MCF 10A (cell line): ENCODE measurements around the gene GNAL. TPM values are rescaled to one million over a fixed set of nuclear protein-coding genes. Genes with fewer than 3 reads are reported as not detected.

Source experiments
- BruUV-seq: library from RNA; stranded (reverse); fragments of 400-500 nt; replicated peaks from 2 replicates; lab custom pipeline; 2021; lab: Mats Ljungman, UMichigan
- CTCF ChIA-PET: fragments of 300-600 bp; sonication (Branson Sonifier 250); formaldehyde crosslinking; extraction: SDS; loops from one replicate; lab custom pipeline; 2021; ENCODE audit warnings: antibody characterized with exemption, inconsistent platforms; lab: Yijun Ruan, JAX
- POLR2A ChIA-PET: fragments of 300-600, 350-650 bp; sonication (Branson Sonifier 250); formaldehyde crosslinking; extraction: SDS; loops from one replicate; lab custom pipeline; 2020; ENCODE audit warnings: antibody characterized with exemption, inconsistent platforms; lab: Yijun Ruan, JAX
- DNase-seq: peaks from one replicate; pipeline ENCODE4 v3.0.0-alpha.2; 2018; ENCODE audit not compliant: unreplicated experiment
- H3K27ac Mint-ChIP-seq: one replicate; pipeline ENCODE4 v1.8.0; 2022; ENCODE audit warnings: mild to moderate bottlenecking, low read depth, mixed read lengths; ENCODE audit not compliant: unreplicated experiment
- H3K27me3 Mint-ChIP-seq: one replicate; pipeline ENCODE4 v1.8.0; 2022; ENCODE audit warnings: mixed read lengths; ENCODE audit not compliant: insufficient read depth, unreplicated experiment
- H3K36me3 Mint-ChIP-seq: one replicate; pipeline ENCODE4 v1.8.0; 2022; ENCODE audit warnings: mild to moderate bottlenecking, moderate library complexity, mixed read lengths; ENCODE audit not compliant: insufficient read depth, unreplicated experiment
- H3K4me1 Mint-ChIP-seq: one replicate; pipeline ENCODE4 v1.8.0; 2022; ENCODE audit warnings: mixed read lengths; ENCODE audit not compliant: insufficient read depth, unreplicated experiment
- H3K4me3 Mint-ChIP-seq: one replicate; pipeline ENCODE4 v1.8.0; 2022; ENCODE audit warnings: mild to moderate bottlenecking, moderate library complexity, mixed read lengths; ENCODE audit not compliant: unreplicated experiment
- H3K9me3 Mint-ChIP-seq: one replicate; pipeline ENCODE4 v1.8.0; 2022; ENCODE audit warnings: mixed read lengths; ENCODE audit not compliant: unreplicated experiment
- intact Hi-C: fragments of 100-400 bp; cut with micrococcal nuclease; formaldehyde crosslinking; loops from 2 replicates; pipeline ENCODE4 v1.14.1; 2022
- total RNA-seq: library from RNA; stranded (reverse); gene quantifications from 2 replicates; pipeline ENCODE4 v1.2.3, GENCODE V29; 2022
- TF ChIP-seq, protein P1 (sequence below): fragments of 200-600 bp; IDR thresholded peaks from one replicate; pipeline ENCODE4 v1.8.0; 2022; ENCODE audit warnings: antibody characterized with exemption, mild to moderate bottlenecking; ENCODE audit not compliant: unreplicated experiment

GNAL gene
- total RNA-seq, 1 experiment from 2014 or later, result 1.6 TPM

DNA sequence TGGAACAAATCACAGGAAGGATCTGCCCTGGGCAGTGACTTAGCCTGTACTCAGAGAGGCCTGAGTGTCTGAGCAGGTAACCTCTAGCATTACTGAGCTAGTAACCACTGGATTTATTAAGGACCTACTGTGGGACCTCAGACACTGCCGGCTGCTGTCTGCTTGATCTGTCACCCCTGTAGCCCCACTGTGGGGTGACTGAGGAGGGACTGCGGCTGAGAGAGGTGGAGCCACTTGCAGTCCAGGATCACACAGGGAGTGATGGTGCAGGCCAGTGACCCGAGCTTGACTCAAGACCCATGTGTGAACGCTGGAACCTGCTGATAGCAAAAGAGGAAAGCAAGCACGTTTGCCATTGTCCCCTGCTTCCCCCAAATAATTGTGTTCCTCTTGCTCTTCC is 177.7 kb downstream of the GNAL start:
- TF ChIP-seq, protein P1, sequence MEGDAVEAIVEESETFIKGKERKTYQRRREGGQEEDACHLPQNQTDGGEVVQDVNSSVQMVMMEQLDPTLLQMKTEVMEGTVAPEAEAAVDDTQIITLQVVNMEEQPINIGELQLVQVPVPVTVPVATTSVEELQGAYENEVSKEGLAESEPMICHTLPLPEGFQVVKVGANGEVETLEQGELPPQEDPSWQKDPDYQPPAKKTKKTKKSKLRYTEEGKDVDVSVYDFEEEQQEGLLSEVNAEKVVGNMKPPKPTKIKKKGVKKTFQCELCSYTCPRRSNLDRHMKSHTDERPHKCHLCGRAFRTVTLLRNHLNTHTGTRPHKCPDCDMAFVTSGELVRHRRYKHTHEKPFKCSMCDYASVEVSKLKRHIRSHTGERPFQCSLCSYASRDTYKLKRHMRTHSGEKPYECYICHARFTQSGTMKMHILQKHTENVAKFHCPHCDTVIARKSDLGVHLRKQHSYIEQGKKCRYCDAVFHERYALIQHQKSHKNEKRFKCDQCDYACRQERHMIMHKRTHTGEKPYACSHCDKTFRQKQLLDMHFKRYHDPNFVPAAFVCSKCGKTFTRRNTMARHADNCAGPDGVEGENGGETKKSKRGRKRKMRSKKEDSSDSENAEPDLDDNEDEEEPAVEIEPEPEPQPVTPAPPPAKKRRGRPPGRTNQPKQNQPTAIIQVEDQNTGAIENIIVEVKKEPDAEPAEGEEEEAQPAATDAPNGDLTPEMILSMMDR, result no peak
- Mint-ChIP-seq H3K4me3 (no peak overlapping the region), H3K27ac (no peak overlapping the region), H3K4me1 (peaks cover 3% of the 10 kb centered on the region), H3K36me3 (no peaks in the 10 kb centered on the region), H3K27me3 (no peaks in the 10 kb centered on the region), H3K9me3 (no peaks in the 10 kb centered on the region)
- intact Hi-C loops, result no loop called here
- BruUV-seq, result no TSS peak
- ChIA-PET POLR2A (interaction anchor here (1.2 kb wide), 1 partner anchor 16 kb away, joined by 4 read pairs; no protein-coding TSS in a partner anchor), CTCF (no interaction called here)
- no peak for DNase-seq

DNA sequence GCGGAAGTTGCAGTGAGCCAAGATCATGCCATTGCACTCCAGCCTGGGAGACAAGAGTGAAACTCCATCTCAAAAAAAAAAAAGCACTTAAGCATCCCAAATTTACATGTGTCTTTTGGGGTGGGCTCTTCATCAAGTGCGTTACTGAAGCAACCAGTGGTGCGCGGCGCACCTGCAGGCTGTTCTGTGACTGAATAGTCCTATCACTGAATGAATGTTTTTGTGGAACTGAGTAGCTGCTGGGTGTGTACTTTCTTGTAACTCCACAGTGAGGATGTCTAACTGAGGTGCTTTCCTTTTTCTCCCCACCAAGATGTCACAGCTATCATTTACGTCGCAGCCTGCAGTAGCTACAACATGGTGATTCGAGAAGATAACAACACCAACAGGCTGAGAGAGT is 179.2 kb downstream of the GNAL start:
- TF ChIP-seq, protein P1, result no peak
- H3K9me3 Mint-ChIP-seq, result no peaks in the 10 kb centered on the region
- intact Hi-C loops, result no loop called here
- no peaks in the 10 kb centered on the region for H3K36me3 Mint-ChIP-seq
- H3K4me1 Mint-ChIP-seq, result no peaks in the 10 kb centered on the region
- CTCF ChIA-PET, result interaction anchor here (0.6 to 1.5 kb wide), 3 partner anchors 135 to 820 kb away, joined by 3 to 8 read pairs (median 3); no protein-coding TSS in a partner anchor
- no peak overlapping the region for H3K27ac Mint-ChIP-seq
- POLR2A ChIA-PET, result interaction anchor here (0.7 kb wide), 1 partner anchor 107 kb away, joined by 3 read pairs; no protein-coding TSS in a partner anchor
- no peak overlapping the region for H3K4me3 Mint-ChIP-seq
- no TSS peak for BruUV-seq
- no peak for DNase-seq
- no peaks in the 10 kb centered on the region for H3K27me3 Mint-ChIP-seq

DNA sequence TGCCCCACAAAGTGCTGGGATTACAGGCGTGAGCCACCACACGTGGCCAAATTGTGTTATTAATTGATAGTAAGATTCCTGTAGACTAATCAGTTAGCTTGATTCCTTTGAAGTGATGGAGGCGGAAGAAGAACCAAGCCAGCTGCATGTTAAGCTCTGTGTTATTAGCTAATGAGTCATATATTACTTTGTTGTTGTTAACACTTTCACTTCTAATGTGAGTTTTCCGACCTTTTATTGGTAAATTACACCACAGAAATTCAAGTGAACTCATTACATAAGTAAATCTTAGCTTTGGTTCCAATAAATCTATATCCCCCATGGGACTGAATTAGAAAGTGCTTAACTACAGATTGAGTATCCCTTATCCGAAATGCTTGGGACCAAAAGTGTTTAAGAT is 182.4 kb downstream of the GNAL start:
- Mint-ChIP-seq H3K9me3 (no peaks in the 10 kb centered on the region), H3K27me3 (no peaks in the 10 kb centered on the region), H3K4me3 (no peak overlapping the region), H3K27ac (no peak overlapping the region), H3K36me3 (no peaks in the 10 kb centered on the region), H3K4me1 (no peaks in the 10 kb centered on the region)
- ChIA-PET CTCF (interaction anchor here (0.6 to 5.0 kb wide), 8 partner anchors 10 to 1919 kb away, joined by 3 to 39 read pairs (median 4); no protein-coding TSS in a partner anchor), POLR2A (interaction anchor here (0.6 to 2.4 kb wide), 5 partner anchors 11 to 80 kb away, joined by 3 to 14 read pairs (median 3); partner anchors contain the start of gene CHMP1B)
- intact Hi-C loops, result loop anchor here (5.0 kb wide), 1 partner anchor 214 kb away; no protein-coding TSS in a partner anchor
- BruUV-seq, result no TSS peak
- no peak for DNase-seq
- TF ChIP-seq, protein P1, result no peak

DNA sequence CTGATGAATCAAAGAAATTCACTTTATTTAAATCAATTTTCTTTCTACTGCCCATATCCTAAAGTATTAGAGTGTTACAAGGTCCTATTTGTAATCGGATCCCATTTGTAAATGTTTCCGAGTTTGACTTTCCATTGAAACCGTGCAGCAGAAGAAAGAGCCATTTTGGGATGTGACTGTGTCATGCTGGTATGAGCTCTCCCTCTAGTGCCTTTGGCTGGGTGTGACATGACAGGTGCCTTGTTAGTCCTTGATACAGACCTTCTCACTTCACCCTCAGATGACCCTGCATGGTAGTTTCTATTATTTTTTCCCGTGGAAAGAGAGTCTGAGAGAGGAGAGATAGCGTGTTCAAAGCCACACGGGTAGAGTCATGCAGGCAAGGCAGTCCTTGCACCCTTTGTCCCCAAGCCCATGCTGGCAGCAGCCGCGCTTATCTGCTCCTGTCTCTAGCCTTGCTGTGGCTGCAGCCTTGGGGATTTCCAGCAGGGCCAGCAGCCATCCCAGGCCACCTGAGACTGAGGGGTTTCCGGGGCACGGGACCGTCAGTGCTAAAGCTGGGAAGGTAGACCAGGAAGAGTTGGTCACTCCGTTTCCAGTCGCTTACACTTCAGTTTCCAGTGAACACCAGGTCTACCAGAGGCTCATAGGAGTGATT is 183.5 kb downstream of the GNAL start:
- ChIA-PET CTCF (interaction anchor here (0.6 to 5.0 kb wide), 7 partner anchors 9 to 369 kb away, joined by 3 to 39 read pairs (median 4); no protein-coding TSS in a partner anchor), POLR2A (interaction anchor here (0.6 to 2.4 kb wide), 4 partner anchors 10 to 165 kb away, joined by 3 to 14 read pairs (median 3); partner anchors contain the start of gene CHMP1B)
- TF ChIP-seq, protein P1, result peak; percentile 62
- DNase-seq, result peak; percentile 73
- no TSS peak for BruUV-seq
- H3K27ac Mint-ChIP-seq, result no peak overlapping the region
- peaks cover 7% of the 10 kb centered on the region for H3K36me3 Mint-ChIP-seq
- no peaks in the 10 kb centered on the region for H3K27me3 Mint-ChIP-seq
- intact Hi-C loops, result loop anchor here (1.0 to 5.0 kb wide), 2 partner anchors 139 to 215 kb away; no protein-coding TSS in a partner anchor
- no peak overlapping the region for H3K4me3 Mint-ChIP-seq
- H3K9me3 Mint-ChIP-seq, result no peaks in the 10 kb centered on the region
- no peaks in the 10 kb centered on the region for H3K4me1 Mint-ChIP-seq
